Upper lobe of left lung (tissue), 4 donors: Measurements from ENCODE around the gene FAM240A.

Experiments
- EP300 ChIP-seq, 4 donors: sonication (generic); formaldehyde crosslinking; IDR thresholded peaks; one replicate each; pipeline ENCODE4 v1.5.1; 2017; ENCODE audit warnings: antibody characterized with exemption in 4 of 4, control low read depth in 2 of 4
- POLR2A ChIP-seq, 4 donors: fragments of 450-650 bp; IDR thresholded peaks; one replicate each; pipeline ENCODE4 v1.5.1; 2016 to 2017; ENCODE audit warnings: antibody characterized with exemption in 4 of 4, mild to moderate bottlenecking in 2 of 4
- POLR2AphosphoS5 ChIP-seq, 2 donors: sonication (generic); formaldehyde crosslinking; IDR thresholded peaks; one replicate each; pipeline ENCODE4 v1.5.1; 2017; ENCODE audit warnings: antibody characterized with exemption in 2 of 2
- TF ChIP-seq, protein P1 (sequence below), 6 experiments: fragments of 450-650 bp in 4 of 6; fragments of 200-600 bp in 2 of 6; sonication (generic) in 2 of 6; IDR thresholded peaks; one replicate each; pipeline ENCODE4 v1.5.1; 2016 to 2019; ENCODE audit warnings: antibody characterized with exemption in 6 of 6

DNA sequence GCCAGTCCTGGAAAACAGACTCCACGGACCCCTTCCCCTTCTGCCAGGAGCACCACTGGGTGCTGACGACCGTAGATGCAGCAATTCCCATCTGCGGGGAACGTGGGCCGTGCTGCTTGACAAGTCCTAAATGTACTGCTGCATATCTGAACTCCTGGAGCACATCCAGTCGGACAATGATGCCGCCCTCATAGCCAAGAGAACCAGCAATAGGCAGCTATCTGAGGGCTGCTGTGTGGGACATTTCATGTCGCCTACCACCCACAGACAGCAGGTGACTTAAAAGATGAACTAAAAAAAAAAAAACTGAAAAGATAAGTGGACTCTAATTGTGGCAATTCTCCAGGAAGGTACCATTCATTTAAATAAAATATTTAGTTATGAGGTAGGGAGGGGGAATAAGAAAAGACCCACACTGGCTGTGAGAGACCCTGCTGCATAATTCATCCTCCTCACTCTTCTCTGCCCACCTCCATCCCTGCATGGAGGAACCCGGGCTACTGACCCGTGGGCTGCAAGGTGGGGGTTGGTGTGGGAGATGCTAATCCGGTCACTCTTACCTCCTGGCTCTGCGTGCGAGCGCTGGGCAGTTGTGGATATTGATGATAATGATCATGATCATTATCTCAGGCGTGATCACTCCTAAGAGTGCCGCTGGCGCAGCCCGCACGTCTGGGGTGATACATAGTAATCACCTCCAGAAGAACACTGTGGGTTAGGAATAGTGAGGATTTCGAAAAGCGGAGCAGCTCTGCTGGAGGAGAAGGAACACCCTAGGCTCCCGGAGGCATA lies 52.8 kb downstream of the FAM240A start:
- TF ChIP-seq EP300 (IDR thresholded peaks at IDR 0.05): no peak
- TF ChIP-seq POLR2A (IDR thresholded peaks at IDR 0.05): no peak
- TF ChIP-seq, protein P1, sequence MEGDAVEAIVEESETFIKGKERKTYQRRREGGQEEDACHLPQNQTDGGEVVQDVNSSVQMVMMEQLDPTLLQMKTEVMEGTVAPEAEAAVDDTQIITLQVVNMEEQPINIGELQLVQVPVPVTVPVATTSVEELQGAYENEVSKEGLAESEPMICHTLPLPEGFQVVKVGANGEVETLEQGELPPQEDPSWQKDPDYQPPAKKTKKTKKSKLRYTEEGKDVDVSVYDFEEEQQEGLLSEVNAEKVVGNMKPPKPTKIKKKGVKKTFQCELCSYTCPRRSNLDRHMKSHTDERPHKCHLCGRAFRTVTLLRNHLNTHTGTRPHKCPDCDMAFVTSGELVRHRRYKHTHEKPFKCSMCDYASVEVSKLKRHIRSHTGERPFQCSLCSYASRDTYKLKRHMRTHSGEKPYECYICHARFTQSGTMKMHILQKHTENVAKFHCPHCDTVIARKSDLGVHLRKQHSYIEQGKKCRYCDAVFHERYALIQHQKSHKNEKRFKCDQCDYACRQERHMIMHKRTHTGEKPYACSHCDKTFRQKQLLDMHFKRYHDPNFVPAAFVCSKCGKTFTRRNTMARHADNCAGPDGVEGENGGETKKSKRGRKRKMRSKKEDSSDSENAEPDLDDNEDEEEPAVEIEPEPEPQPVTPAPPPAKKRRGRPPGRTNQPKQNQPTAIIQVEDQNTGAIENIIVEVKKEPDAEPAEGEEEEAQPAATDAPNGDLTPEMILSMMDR (IDR thresholded peaks at IDR 0.05): no peak
- no peak for TF ChIP-seq POLR2AphosphoS5 (IDR thresholded peaks at IDR 0.05)
